Measurements from ENCODE around the gene UST.

The UST gene

GRCh38 chr6:148868901-148869300 is 122.1 kb downstream of the UST start:
- H3K4me2 ChIP-seq (ENCODE audit: low read length), result no peak overlapping the region

GRCh38 chr6:148869585-148869984 is 122.8 kb downstream of the UST start:
- no peaks in the 10 kb centered on the region for H3K9me3 ChIP-seq (ENCODE audit: control insufficient read depth, insufficient read depth, low read length)
- no peaks in the 10 kb centered on the region for H3K4me1 ChIP-seq (ENCODE audit: control insufficient read depth, low read length)
- H3K27ac ChIP-seq (ENCODE audit: low read depth, low read length), result no peak overlapping the region

More at GRCh38 chr6:148868901-148869300, 122.1 kb downstream of the UST start:
- no peaks in the 10 kb centered on the region for H3F3A ChIP-seq (ENCODE audit: control insufficient read depth, insufficient read depth)
- TF ChIP-seq EZH2phosphoT487 (IDR thresholded peaks at IDR 0.05; ENCODE audit: borderline replicate concordance, low read length), result no peak
- TF ChIP-seq CTCF (IDR thresholded peaks at IDR 0.05; ENCODE audit: low read depth, low read length, poor library complexity, severe bottlenecking), result no peak
- H3K9me3 ChIP-seq (ENCODE audit: control insufficient read depth, insufficient read depth, low read length), result no peaks in the 10 kb centered on the region
- H3K27me3 ChIP-seq (ENCODE audit: control insufficient read depth, low read length), result peaks cover 8% of the 10 kb centered on the region; the same call in 1 of the 2 replicates
- no peak overlapping the region for H3K27ac ChIP-seq (ENCODE audit: low read depth, low read length)
- H3K4me1 ChIP-seq (ENCODE audit: control insufficient read depth, low read length), result no peaks in the 10 kb centered on the region
- H3K4me3 ChIP-seq (ENCODE audit: low read length), result no peak overlapping the region
- H4K20me1 ChIP-seq (ENCODE audit: control insufficient read depth, insufficient read depth, low read depth, low read length), result no peaks in the 10 kb centered on the region
- H3K9me2 ChIP-seq (replicated peaks; ENCODE audit: control insufficient read depth, low read length), result no peaks in the 10 kb centered on the region
- no peaks in the 10 kb centered on the region for H3K36me3 ChIP-seq (ENCODE audit: control insufficient read depth, low read length)
- no peaks in the 10 kb centered on the region for H3K79me2 ChIP-seq (ENCODE audit: control insufficient read depth, low read length)

GRCh38 chr6:148873154-148873553 is 126.3 kb downstream of the UST start:
- no peak for TF ChIP-seq CTCF (IDR thresholded peaks at IDR 0.05; ENCODE audit: low read depth, low read length, poor library complexity, severe bottlenecking)
- TF ChIP-seq EZH2phosphoT487 (IDR thresholded peaks at IDR 0.05; ENCODE audit: borderline replicate concordance, low read length), result no peak
- no peak overlapping the region for H3K27ac ChIP-seq (ENCODE audit: low read depth, low read length)
- H4K20me1 ChIP-seq (ENCODE audit: control insufficient read depth, insufficient read depth, low read depth, low read length), result no peaks in the 10 kb centered on the region
- no peak overlapping the region for H3K4me2 ChIP-seq (ENCODE audit: low read length)
- no peaks in the 10 kb centered on the region for H3K36me3 ChIP-seq (ENCODE audit: control insufficient read depth, low read length)
- H3K9me2 ChIP-seq (replicated peaks; ENCODE audit: control insufficient read depth, low read length), result no peaks in the 10 kb centered on the region
- H3K27me3 ChIP-seq (ENCODE audit: control insufficient read depth, low read length), result peaks cover 8% of the 10 kb centered on the region; the same call in 1 of the 2 replicates
- H3K79me2 ChIP-seq (ENCODE audit: control insufficient read depth, low read length), result no peaks in the 10 kb centered on the region
- H3K4me3 ChIP-seq (ENCODE audit: low read length), result no peak overlapping the region
- H3K9me3 ChIP-seq (ENCODE audit: control insufficient read depth, insufficient read depth, low read length), result no peaks in the 10 kb centered on the region
- H3F3A ChIP-seq (ENCODE audit: control insufficient read depth, insufficient read depth), result no peaks in the 10 kb centered on the region
- no peaks in the 10 kb centered on the region for H3K4me1 ChIP-seq (ENCODE audit: control insufficient read depth, low read length)

More at GRCh38 chr6:148869585-148869984, 122.8 kb downstream of the UST start:
- no peaks in the 10 kb centered on the region for H3K9me2 ChIP-seq (replicated peaks; ENCODE audit: control insufficient read depth, low read length)
- H3F3A ChIP-seq (ENCODE audit: control insufficient read depth, insufficient read depth), result no peaks in the 10 kb centered on the region
- H3K79me2 ChIP-seq (ENCODE audit: control insufficient read depth, low read length), result no peaks in the 10 kb centered on the region
- H3K27me3 ChIP-seq (ENCODE audit: control insufficient read depth, low read length), result peaks cover 8% of the 10 kb centered on the region; the same call in 1 of the 2 replicates
- H3K4me2 ChIP-seq (ENCODE audit: low read length), result no peak overlapping the region
- H3K4me3 ChIP-seq (ENCODE audit: low read length), result no peak overlapping the region
- TF ChIP-seq EZH2phosphoT487 (IDR thresholded peaks at IDR 0.05; ENCODE audit: borderline replicate concordance, low read length) (no peak), CTCF (IDR thresholded peaks at IDR 0.05; ENCODE audit: low read depth, low read length, poor library complexity, severe bottlenecking) (no peak)
- no peaks in the 10 kb centered on the region for H4K20me1 ChIP-seq (ENCODE audit: control insufficient read depth, insufficient read depth, low read depth, low read length)
- H3K36me3 ChIP-seq (ENCODE audit: control insufficient read depth, low read length), result no peaks in the 10 kb centered on the region
